ENCODE results near the gene EFNA4.
"Not testable (repeated sequence)": the region's sequence is repeated elsewhere in the genome, so short reads cannot be mapped to it uniquely, and the experiment has no call there.

The EFNA4 gene

DNA sequence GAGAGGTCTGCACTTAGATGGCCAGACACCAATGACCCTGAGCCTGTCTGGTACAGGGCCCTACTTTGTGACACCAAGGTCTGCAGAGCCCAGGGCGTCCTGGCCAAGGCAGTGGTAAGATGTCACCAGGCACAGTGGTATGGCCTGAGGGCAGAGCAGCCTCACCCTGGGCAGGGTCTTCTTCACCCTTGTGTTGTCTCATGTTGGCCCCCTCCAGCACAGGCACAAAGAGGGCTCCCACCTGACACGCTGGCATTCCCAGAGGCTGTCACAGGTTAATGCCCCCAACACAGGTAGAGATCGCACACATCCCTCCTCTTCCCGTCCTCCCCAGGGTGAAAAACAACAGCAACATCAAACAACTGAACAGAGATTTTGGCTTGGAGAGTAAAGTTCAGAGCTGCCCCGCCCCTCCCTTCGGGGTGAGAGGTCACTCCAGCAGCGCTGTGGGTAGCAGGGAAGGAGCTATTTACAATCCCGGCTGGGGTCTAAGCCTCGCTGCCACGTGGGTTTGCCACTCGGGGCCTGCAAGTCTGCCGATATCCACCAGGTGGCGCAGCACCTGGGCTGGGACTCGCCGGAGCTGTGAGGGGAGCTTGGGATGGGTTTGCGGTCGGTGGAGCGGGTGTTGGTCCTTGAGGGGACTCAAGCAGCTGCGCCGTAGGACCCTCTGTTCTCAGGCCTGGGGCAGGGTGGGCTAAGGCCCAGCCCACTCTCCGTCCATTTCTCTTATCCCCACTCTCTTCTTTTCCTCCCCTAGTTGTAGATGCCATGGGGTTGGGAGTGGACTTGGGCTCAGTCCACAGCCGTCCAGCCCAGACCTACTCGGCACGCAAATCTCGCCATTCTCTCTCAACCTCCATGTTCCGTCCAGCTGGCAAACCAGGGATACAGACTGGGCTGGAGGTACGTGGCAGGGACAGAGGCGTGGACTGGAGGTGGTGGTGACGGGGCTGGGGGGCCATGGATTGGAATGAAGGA lies 27.8 kb downstream of the EFNA4 start:
- no peak for DNase-seq (ENCODE audit: low read depth)

DNA sequence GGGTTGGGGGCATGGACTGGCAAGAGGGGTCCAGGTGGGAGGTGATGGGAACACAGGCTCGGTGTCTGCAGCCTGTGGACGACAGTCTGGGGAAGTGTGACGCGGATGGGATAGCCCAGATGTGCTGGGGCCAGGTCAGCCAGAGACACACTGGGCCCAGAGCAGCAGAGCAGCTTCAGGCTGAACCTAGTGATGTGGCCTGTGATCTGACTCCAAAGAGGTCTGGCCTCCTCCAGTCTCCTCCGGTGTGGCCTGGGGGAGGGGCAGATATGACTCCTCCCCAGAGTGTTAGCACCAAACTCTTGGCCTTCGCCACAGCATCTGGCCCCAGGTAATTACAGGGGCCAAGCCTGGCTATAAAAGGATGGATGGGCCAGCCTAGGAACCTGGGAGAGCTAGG lies 28.6 kb downstream of the EFNA4 start:
- no peak for DNase-seq (ENCODE audit: low read depth)

DNA sequence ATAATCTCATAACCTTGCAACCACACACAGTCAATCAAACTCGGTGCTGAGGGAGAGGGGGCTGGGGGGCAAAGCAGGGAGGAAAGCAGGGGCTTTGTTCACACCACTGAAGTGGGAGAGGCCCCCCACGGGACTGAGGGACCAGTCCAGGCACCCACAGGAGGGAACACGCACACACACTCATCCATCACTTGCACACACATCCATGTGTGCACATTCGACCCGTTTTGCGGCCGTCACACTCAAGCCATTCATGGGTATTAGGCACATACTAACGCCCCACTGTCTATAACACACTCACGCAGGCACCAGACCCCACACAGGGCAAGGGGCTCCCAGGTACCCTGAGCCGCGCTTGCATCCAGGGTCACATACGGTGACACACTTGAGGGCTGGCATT lies 29.1 kb downstream of the EFNA4 start:
- DNase-seq (ENCODE audit: low read depth): no peak

DNA sequence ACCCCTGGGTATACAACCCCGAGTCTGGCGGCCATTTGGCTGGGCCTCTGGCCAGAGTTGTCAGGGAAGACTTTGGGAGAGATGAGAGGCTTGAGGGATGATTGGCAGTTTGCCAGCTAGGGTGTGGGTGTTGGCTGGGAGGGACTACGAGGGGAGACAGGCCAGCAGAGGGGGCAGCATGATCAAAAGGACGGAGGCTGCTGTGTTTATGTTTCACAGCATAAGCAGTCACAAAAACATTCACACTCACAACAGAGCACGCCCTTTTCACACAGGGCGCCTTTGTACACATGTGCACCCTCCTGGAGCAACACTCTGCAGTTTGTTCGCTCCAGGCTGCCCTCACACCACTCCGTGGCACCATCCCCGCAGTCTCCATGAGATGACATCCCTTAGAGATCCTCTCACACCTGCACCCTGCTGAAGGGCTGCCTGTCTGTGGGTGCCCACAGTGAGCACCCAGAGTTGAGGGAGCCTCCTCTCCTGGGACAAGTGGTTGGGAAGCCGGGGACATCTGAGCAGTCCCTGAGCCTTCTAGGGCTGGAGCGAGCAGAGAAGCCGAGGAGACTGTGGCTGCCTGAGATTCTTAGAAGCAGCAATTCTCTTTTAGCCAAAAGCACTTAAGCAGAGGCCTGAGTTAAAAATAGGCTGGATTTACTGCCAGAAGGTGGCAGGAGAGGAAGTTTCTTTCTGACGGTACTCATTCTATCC lies 30.5 kb downstream of the EFNA4 start:
- DNase-seq (ENCODE audit: low read depth): no peak

DNA sequence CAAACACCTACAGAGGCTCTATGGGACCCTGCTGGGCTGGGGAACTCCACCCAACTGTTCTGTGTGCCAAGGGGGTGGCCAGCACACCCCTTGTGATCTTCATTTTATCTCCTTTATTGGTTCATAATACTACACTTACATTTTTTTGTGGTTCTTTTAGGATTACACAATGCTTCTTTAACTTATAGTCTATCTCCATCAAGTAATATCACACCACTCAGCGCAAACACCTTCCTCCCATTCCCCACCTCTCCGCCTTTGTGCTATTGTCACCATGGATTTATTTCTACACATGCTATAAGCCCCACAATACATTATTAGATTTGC lies 31.0 kb downstream of the EFNA4 start:
- no peak for DNase-seq (ENCODE audit: low read depth)

DNA sequence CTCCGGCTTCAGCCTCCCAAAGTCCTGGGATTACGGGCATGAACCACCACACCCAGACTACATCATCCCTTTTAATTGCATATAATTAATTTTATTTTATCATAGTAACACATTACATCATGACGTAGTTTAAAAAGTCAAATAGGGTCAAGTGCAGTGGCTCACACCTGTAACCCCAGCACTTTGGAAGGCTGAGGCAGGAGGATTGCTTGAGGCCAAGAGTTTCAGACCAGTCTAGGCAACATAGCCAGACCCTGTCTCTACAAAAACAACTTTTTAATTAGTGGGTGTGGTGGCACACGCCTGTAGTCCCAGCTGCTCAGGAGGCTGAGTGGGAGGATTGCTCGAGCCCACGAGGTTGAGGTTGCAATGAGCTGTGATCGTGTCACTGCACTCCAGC lies 35.8 kb downstream of the EFNA4 start:
- DNase-seq (ENCODE audit: low read depth): no peak

DNA sequence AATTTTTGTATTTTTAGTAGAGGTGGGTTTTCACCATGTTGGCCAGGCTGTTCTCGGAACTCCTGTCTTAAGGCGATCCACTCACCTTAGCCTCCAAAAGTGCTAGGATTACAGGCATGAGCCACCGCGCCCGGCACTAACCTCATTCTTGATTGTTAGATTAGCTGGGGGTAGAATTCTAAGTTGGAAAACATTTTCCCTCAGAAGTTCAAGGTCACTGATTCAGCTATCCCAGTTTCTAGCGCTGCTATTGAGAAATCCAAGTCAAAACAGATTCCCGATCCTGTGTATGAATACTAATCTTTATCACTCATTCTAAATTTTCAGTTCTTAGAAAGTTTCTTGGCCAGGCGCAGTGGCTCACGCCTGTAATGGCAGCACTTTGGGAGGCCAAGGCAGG lies 39.8 kb downstream of the EFNA4 start:
- no peak for DNase-seq (ENCODE audit: low read depth)

DNA sequence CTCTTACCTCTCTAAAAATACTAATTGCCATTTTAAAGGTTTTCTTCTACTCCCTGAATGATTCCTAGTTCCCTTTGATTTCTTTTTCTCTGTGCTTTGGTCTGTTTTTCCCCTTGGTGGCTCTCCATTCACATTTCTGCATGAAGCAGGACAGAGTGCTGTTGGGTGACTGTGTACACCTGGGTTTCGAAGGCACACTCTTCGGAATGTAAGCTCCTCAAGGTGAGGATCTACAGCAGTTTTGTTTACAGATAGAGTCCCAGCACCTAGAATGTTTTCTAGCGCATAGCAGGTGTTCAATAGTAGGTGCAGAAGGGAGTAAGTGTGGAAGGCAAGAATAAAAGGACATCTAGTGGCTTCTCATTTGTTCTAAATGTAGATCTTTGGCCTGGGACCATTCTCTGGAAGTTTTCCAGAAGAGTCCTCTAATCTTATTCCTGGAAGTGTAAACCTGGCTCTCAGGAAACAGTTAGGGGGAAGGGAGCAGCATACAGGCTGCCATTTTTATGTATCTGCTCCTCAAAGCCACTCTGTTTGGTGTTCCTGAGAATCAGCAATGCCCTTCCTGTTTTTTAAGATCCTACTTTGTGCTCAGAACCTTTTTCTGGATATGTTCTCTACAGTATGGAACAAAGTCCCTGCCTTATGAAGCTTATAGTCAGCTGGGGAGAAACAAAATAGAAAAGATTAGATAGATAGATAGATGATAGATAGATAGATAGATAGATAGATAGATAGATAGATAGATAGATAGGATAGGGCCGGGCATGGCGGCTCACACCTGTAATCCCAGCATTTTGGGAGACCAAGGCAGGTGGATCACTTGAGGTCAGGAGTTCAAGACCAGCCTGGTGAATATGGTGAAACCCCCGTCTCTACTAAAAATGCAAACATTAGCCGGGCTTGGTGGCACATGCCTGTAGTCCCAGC lies 41.3 kb downstream of the EFNA4 start:
- DNase-seq (ENCODE audit: low read depth): no peak

DNA sequence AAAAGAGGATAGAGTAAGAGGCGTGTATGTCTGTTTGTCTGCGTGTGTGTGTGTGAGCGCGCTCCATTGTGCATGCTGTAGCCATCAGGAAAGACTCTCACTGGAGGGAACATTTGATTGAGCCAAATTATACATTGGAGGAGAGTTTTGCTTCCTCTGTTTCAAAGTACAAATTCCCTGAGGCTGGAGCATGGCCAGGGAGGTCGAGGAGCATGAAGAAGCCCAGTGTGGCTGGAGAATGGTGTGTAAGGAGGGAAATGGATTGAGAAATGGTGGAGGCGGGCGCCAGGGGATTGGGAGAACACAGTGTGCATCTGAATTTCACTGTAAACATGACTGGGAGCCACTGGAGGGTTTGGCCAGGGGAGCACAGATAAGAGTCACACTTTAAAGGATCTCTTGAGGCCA lies 42.1 kb downstream of the EFNA4 start:
- DNase-seq (ENCODE audit: low read depth): no peak

DNA sequence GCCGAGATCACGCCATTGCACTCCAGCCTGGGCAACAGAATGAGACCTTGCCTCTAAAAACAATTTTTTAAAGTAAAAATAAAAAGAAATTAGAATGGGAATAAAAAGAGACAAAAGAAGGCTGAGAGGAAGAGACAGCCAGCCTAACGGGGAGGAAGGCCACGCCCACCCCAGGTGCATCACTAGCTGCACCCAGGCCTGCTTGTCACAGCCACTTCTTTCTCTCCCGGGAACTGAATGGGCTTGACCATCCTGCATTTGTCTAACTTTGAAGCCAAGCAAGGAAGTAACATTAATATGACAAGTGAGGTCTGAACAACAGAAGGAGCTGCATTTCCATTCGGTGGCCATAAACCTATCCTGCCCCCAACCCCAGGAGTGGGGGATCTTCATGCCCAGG lies 43.3 kb downstream of the EFNA4 start:
- DNase-seq (ENCODE audit: low read depth): no peak

DNA sequence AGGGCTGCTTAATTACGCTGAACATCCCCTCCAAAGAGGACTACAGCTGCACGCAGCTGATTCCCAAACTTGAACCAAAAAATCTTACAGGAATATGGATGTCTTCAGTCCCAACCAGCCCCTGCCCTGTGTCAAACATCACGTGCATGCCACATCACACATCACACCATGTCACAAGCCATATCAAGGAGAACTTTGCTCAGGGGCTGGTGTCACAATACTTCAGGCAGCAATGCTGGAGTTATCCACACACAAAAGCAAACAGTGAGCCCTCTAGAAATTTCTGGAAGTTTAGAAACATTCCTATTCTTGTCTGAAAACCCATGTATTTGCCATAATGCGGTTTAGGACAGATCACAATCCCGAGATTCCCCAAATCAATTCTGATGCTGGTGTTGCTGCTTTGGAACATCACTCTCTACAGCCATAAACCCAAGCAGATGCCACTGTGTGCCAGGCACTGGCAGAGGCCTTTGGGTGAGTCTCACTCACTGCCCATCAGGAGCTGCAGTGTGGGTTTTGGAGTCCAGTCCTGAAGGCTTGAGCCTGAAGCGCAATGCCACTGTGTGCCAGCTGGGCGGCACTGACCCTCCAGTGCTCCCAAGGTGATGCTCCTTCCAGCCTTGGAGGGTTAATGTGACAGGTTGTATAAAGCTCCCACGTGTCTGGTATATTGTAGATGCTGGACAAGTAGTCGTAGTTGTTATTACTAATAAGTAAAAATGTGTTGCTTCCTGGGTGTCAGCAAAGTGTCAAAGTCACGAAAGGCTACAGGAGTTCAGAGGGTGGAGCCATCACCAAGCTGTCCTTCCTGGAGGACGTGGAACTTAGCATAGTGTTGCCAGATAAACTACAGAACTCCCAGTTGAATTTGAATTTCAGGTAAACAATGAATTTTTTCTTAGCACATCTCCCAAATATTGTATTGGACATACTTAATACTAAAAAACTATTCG lies 44.0 kb downstream of the EFNA4 start:
- DNase-seq (ENCODE audit: low read depth): no peak

DNA sequence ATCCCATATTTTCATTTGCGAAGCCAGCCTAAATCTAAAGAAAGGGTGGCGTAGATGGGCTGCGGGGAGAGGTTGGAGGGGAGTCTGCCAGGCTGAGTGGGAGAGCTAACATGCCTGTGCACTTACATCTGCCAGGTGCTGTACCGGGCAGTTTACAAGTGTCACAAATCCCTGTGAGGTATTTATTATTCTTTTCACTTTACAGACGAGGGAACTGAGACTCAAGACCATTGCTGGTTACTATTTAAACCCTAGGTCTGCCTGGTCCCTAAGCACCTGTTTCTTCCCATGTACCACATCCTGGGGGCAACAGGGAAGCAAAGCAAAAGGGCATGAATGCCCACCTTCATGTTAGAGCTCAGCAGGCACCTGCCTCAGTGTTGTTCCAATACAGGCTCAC lies 44.8 kb downstream of the EFNA4 start:
- no peak for DNase-seq (ENCODE audit: low read depth)

DNA sequence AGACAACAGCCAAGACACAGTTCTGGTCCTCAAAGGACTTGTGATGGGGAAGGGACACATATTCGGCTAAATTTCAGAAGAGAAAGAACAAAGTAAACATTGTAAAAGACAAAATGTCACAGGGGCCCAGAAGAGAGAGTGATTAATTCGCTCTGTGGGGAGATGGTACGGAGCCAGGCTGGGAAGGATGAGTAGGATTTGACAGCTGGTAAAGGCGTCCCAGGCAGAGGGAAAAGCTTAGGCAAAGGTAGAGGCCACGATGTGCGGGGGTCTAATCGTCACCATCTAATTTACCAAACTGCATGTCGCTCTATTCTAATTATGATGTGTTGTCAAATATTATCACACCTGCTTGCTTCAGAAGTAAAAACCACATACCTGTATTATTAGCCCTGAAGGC lies 46.8 kb downstream of the EFNA4 start:
- DNase-seq (ENCODE audit: low read depth): no peak

DNA sequence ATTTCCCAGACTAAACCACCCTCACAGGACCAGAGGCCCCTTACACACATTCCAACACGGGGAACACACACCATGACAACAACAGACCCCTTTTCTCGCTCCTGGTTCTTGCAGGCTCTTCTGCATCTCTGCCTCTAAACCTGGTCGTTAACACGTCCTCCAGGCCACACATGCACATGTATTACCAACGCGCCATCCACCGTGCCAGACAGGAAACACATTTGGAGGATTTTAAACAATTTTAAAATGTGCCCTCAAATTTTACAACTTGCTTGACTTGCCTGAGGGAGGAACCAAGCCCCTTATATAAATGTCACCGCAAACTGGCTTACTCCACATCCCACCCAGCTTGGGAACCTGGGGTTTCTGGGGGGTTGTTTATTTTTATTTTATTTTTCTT lies 47.3 kb downstream of the EFNA4 start:
- DNase-seq (ENCODE audit: low read depth): no peak

DNA sequence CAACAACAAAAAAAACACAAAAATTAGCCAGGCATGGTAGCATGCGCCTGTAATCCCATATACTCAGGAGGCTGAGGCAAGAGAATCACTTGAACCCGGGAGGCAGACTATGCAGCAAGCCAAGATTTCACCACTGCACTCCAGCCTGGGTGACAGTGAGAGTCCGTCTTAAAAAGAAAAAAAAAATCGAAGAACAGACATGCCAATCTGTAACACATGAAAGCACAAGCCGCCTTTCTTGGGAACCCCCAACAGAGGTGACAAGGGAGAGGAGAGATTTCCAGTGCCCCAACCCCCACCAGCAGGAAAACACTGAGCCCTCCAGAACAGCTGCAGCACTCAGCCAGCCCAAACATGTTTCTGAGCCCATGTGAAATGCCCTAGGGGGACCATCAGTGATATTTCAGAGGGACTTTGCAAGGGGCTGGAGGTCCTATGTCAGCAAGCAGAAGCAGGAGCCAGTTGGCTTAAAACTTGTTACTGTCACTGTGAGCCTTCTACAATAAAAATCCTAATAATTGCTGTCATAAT lies 50.0 kb downstream of the EFNA4 start:
- DNase-seq (ENCODE audit: low read depth): no peak

DNA sequence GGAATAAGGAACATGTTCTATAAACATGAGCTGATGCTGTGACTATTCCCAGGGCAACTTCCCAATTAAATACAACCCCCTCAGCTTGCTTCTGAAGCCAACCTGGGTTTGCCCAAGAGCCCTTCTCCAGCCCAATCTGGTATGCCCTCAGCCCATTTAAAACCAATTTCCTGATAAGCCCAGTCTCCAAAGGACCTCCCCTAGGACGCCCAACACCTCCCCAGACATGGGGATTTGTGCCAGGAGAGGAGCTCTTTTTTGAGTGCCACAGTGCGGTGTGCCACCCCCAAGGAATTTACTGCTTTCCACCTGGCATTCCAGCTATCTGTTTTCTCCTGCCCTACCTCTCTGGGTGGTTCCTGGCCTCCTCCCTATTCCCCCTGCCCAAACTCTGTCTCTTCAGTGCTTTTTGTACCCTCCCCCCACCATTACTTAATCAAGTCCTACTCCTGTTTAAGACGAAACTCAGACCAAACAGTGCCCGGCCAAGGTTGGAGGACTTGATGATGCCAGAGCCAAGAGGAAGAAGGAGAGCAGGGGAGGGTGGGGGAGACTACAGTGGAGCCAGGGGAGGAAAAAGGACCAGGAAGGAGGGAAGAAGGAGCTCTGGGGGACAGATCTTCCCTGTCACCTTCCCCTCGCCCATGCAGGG lies 52.7 kb downstream of the EFNA4 start:
- DNase-seq (ENCODE audit: low read depth): no peak

DNA sequence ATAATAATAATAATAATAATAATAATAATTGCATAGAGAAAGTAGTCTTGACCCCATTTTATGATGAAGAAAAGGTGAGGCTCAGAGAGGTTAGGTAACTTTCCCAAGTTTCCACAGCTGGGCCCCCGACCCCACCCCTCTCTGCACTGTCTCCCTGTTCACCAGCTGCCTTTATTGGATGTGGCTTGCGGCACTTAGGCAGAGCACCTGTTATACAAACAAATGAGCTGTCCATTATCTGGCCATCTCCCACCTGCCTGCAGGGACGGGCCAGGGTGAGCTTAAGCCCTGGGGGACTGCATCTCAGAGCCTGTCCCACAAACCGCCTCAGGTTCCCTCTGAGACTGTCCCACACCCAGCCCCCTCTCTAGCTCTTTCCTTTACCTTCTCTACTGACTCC lies 54.1 kb downstream of the EFNA4 start:
- no peak for DNase-seq (ENCODE audit: low read depth)

DNA sequence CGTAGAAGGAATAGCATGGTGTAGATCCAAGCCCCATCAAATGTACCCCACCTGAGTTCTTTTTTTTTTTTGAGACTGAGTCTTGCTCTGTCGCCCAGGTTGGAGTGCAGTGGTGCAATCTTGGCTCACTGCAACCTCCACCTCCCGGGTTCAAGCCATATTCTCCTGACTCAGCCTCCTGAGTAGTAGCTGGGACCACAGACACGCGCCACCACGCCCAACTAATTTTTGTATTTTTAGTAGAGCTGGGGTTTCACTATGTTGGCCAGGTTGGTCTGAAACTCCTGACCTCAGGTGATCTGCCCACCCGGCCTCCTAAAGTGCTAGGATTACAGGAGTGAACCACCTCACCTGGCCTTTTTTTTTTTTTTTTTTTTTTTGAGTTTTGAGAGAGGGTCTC lies 54.5 kb downstream of the EFNA4 start:
- not testable (repeated sequence) for DNase-seq (ENCODE audit: low read depth)

All from non-pigmented ciliary epithelial cell (primary cell).